HTR-8/SVneo (cell line): ENCODE results near the gene MACO1.
"Not testable (repeated sequence)": the region's sequence is repeated elsewhere in the genome, so short reads cannot be mapped to it uniquely, and the experiment has no call there.

Experiments
- DNase-seq: peaks from one replicate; pipeline ENCODE4 v3.0.0; 2011; ENCODE audit warnings: low spot score, mixed read lengths; ENCODE audit not compliant: insufficient read length
- FAIRE-seq: peaks from 2 replicates; lab custom pipeline; 2011; peaks lifted over from hg19 to GRCh38; lab: Jason Lieb, UNC

Gene MACO1, protein sequence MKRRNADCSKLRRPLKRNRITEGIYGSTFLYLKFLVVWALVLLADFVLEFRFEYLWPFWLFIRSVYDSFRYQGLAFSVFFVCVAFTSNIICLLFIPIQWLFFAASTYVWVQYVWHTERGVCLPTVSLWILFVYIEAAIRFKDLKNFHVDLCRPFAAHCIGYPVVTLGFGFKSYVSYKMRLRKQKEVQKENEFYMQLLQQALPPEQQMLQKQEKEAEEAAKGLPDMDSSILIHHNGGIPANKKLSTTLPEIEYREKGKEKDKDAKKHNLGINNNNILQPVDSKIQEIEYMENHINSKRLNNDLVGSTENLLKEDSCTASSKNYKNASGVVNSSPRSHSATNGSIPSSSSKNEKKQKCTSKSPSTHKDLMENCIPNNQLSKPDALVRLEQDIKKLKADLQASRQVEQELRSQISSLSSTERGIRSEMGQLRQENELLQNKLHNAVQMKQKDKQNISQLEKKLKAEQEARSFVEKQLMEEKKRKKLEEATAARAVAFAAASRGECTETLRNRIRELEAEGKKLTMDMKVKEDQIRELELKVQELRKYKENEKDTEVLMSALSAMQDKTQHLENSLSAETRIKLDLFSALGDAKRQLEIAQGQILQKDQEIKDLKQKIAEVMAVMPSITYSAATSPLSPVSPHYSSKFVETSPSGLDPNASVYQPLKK

DNA sequence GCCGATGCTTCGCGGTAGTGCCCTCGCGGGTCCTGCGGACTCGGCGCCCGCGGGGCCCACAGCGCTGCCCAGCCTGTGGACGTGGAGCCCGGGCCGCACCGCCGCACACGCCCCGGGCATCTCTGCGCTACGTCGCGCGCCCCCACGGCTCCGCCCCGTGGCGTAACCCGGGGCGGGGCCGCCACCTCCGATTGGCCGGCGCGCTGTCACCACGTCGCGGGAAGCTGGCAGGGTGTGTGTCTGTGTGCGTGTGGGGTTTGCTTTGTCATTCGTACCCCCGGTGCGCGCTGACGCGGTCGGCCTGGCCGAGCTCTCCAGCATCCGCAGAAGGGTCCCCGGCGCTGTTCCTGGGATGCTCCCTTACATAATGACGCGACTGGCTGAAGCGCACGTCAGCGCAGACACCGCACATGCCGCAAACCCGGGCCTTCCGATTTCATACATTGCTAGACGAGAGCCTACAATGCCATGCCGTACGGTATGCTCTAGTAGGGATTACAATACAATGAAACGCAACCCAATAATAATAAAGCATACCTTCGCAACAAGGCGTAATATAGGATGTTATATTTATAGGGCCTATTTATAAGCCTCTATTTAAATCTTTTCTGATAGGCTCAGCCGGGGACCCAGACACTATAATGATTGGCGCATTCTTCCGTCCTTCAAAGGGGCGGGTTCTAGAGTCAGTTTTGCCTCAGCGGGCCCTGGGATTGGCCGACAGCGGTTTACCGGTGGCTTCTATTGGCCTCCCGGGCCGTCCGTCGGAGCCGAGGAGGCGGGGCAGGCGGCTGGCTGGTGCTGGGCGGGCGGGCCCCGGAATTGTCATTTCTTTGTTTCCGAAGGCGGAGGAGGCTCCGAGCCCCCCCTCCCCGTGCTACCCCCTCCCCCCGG, at the start of gene MACO1:
TSS of gene MACO1 (plus strand) at position 825 of the 894 bp plus-strand sequence. CDS start 202 bp downstream, outside the sequence.
- FAIRE-seq, result peak; percentile 72

DNA sequence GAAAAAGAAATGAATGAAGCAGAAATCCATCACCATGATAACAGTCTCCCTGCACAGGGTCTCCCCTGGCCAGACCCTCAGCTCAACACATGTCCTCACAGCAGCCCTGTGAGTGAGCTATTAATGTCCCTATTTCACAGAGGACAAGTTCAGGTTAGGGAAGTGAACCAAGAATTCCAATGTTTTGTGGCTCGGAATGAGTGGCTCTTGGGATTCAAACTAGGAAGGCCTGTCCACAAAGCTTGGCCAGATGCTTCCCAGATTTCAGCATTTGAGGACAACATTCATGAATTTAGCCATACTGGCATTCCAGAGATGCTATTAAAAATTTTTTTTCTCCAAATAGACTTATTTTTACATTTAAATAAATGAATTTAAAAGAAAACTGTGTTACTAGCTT, 48.2 kb upstream of the MACO1 start:
- DNase-seq, FAIRE-seq: not testable (repeated sequence)

More for the DNA sequence above, at the start of gene MACO1:
- DNase-seq, result peak; percentile 89

DNA sequence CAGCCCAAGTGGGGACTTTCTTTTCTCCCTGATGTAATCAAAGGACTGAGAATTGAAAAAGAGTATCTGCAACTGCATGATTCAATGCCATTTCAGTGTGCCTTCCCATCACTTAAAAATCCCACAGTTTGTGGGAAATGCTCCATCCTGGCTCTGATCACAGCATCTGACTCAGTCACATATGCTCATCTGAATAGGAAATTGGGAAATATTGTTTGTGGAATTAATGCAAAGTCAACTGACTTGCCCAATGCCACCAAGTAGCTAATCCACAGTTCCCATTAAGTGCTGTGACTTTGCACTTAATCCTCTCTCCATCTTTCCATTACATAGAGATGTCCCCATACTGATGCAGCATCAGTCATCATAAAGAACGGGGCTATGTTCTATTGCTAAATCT, 47.6 kb upstream of the MACO1 start:
- not testable (repeated sequence) for DNase-seq, FAIRE-seq

DNA sequence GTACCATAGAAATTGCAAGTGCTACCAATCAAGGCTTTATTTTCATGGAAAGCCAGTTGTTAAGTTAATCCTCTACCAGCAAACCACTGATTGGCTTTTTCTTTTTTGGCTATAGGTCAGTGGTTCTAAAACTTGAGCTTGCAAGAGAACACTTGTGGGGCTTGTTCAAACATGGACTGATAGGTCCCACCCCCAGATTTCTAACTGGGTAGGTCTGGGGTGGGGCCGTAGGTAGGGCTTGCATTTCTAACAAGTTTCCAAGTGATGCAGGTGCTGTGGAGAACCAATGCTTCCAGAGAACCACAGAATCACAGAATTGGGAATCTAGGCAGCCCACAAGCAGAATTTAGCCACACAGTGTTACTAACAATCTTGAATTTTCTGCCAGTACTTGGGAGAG, 46.8 kb upstream of the MACO1 start:
- not testable (repeated sequence) for DNase-seq, FAIRE-seq

GRCh38 chr1:25387096-25387495, 43.6 kb upstream of the MACO1 start:
- peak; percentile 89 for FAIRE-seq
- DNase-seq, result not testable (repeated sequence)

DNA sequence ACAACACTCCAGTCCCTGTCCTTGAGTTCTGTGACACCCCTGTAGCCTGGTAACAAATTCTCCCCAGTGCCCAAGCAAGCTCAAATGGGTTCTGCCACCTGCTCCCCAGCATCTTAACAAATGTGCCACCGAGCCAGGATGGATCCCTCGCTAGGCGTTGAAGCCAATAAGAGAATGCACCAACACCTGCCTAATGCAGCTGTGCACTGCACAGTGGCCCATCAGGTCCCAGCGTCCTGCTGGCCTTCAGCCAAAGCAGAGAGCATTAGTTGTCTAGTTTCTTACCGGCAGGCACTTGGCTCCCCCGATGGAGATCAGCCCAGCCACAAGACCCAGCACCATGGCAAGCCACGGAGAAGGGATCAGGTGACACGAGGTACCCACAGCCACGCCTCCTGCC, 42.0 kb upstream of the MACO1 start:
- DNase-seq, result not testable (repeated sequence)
- FAIRE-seq, result peak; percentile 92

GRCh38 chr1:25389721-25390120, 41.0 kb upstream of the MACO1 start:
- not testable (repeated sequence) for DNase-seq, FAIRE-seq

DNA sequence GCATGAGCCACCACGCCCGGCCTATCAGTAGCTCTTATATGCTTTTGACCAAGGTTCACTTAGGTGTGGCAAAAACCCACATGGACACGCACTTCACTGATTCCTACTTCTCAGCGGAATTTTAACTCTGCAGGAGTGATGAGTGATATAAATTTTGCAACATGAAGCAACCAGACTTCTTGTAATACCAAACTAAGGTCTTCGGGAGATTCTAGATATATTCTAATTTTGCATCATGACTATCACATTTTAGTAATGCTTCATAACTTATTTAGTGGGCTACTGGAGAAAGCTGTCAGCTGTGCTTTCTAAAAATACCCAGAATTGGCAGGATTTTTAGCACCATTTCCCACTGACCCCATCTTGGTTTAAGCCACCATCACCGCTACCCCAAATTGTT, 37.9 kb upstream of the MACO1 start:
- no peak for FAIRE-seq
- DNase-seq, result no peak

DNA sequence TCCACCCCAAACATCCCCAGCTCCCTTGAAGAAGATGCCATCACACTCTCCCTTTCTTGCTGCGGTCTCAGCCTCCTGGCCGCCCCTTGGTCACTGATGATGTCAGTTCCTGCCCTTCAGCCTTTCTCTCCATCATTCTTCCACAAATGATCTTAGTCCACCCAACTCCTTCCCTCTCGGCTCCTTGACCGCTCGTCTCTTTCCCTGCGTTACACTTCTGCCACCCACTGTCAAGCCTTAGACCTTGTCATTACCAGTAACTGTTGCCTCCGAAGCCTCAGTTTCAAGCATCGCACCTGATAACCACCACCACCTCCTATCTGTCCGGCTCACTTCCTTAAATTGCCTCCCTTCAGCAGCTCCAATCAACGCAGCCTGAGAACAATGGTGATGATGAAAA, 33.1 kb upstream of the MACO1 start:
- DNase-seq, FAIRE-seq: not testable (repeated sequence)

- not testable (repeated sequence) for FAIRE-seq
Observed at GRCh38 chr1:25398079-25398478, 32.6 kb upstream of the MACO1 start.

GRCh38 chr1:25402947-25403803, 27.5 kb upstream of the MACO1 start:
- peak; percentile 33 for FAIRE-seq
- not testable (repeated sequence) for DNase-seq

More at GRCh38 chr1:25398079-25398478, 32.6 kb upstream of the MACO1 start:
- not testable (repeated sequence) for DNase-seq

- not testable (repeated sequence) for FAIRE-seq, DNase-seq
Observed at GRCh38 chr1:25405731-25406305, 24.9 kb upstream of the MACO1 start.

DNA sequence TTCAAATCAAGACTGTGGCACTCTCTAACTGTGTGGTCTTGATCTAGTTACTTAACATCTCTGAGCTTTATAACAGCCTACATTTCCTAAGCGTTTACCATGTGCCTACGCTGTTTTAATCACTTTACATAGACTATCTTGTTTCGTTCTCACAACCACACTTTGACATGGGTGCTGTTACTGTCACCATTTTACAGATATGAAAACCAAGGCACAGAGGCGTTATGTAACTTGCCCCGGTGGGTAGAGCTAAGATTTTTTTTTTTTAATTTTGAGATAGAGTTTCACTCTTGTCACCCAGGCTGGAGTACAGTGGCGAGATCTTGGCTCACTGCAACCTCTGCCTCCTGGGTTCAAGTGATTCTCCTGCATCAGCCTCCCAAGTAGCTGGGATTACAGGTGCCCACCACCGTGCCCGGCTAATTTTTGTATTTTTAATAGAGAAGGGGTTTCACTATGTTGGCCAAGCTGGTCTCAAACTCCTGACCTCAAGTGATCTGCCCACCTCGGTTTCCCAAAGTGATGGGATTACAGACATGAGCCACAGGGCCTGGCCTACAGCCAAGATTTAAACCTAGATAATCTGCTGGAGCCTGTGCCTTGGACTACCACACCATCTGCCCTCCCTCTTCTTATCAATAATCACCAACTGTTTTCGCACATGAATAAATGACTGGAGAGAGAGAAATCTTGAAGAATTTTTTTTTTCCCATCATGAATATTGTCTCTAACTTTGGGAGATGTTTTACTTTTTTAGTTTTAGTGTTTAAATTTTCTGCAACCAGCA, 20.9 kb upstream of the MACO1 start:
- FAIRE-seq, DNase-seq: not testable (repeated sequence)

GRCh38 chr1:25412872-25413623, 17.6 kb upstream of the MACO1 start:
- FAIRE-seq, DNase-seq: not testable (repeated sequence)

- DNase-seq, FAIRE-seq: not testable (repeated sequence)
Observed at GRCh38 chr1:25414157-25414556, 16.5 kb upstream of the MACO1 start.

DNA sequence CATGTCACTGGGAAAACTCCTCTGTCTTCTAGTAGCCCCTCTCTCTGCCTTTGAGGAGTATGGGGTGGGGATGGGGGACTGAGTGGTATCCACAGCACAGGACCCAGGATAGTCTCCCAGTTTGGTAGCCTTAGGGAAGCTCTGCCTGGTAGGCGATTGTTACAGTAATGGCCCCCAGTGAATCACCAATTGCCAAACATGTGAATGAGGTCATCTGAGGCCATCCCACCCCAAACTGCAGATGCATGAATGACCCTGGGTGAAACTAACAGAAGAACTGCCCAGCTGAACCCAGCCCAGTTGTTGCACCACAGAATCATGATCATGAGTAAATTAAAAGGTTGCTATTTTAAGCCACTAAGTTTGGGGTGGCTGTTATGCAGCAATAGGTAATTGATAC, 16.1 kb upstream of the MACO1 start:
- DNase-seq, FAIRE-seq: not testable (repeated sequence)

- not testable (repeated sequence) for FAIRE-seq, DNase-seq
Observed at GRCh38 chr1:25417280-25417679, 13.4 kb upstream of the MACO1 start.
